Suprapubic skin (tissue), 3 donors: ENCODE results near the gene KDM5B.

ENCODE experiments used
- CTCF ChIP-seq, 2 donors: fragments of 200-600 bp in 1 of 2; fragments of 450-650 bp in 1 of 2; sonication (generic) in 1 of 2; IDR thresholded peaks; one replicate each; pipeline ENCODE4 v1.5.1; 2016 to 2019; ENCODE audit warnings: antibody characterized with exemption in 2 of 2, mild to moderate bottlenecking in 1 of 2, moderate library complexity in 1 of 2
- POLR2AphosphoS5 ChIP-seq, 3 donors: sonication (generic); formaldehyde crosslinking; IDR thresholded peaks; one replicate each; pipeline ENCODE4 v1.6.1; 2017; ENCODE audit warnings: antibody characterized with exemption in 3 of 3

GRCh38 chr1:202844259-202844658 is 36.0 kb upstream of the KDM5B start:
- TF ChIP-seq POLR2AphosphoS5 (IDR thresholded peaks at IDR 0.05) (no peak), CTCF (IDR thresholded peaks at IDR 0.05) (no peak)
